Activated CD4-positive, CD25-positive, alpha-beta regulatory T cell treated with anti-CD3 and anti-CD28 coated beads, Interleukin-2, amount 50 U/mL, for 16 hours (primary cell): ENCODE data around the gene ZIC4.

Source experiments
- DNase-seq: peaks from one replicate; pipeline ENCODE4 v3.0.0-alpha.2; 2020; ENCODE audit warnings: low read depth, low spot score

Gene ZIC4

GRCh38 chr3:147405231-147406027 is 914 bp downstream of the ZIC4 start:
- no peak for DNase-seq

GRCh38 chr3:147404800-147405230 is 1.5 kb downstream of the ZIC4 start:
- no peak for DNase-seq

- no peak for DNase-seq
Observed at GRCh38 chr3:147404000-147404799, 2.1 kb downstream of the ZIC4 start.

GRCh38 chr3:147403511-147403910 is 2.8 kb downstream of the ZIC4 start:
- no peak for DNase-seq

- DNase-seq = no peak
Observed at GRCh38 chr3:147402159-147402558, 4.2 kb downstream of the ZIC4 start.

- no peak for DNase-seq
Observed at GRCh38 chr3:147401421-147401820, 4.9 kb downstream of the ZIC4 start.

GRCh38 chr3:147400999-147401398 is 5.3 kb downstream of the ZIC4 start:
- DNase-seq = no peak

- no peak for DNase-seq
Observed at GRCh38 chr3:147400111-147400510, 6.2 kb downstream of the ZIC4 start.

- no peak for DNase-seq
Observed at GRCh38 chr3:147398813-147399534, 7.4 kb downstream of the ZIC4 start.

- DNase-seq = no peak
Observed at GRCh38 chr3:147397875-147398812, 8.2 kb downstream of the ZIC4 start.

- DNase-seq = no peak
Observed at GRCh38 chr3:147397155-147397874, 9.0 kb downstream of the ZIC4 start.

- no peak for DNase-seq
Observed at GRCh38 chr3:147396712-147397046, 9.7 kb downstream of the ZIC4 start.

GRCh38 chr3:147395899-147396711 is 10.2 kb downstream of the ZIC4 start:
- DNase-seq = no peak

GRCh38 chr3:147394884-147395225 is 11.5 kb downstream of the ZIC4 start:
- DNase-seq = no peak

GRCh38 chr3:147393943-147394883 is 12.1 kb downstream of the ZIC4 start:
- no peak for DNase-seq

- DNase-seq = no peak
Observed at GRCh38 chr3:147393261-147393942, 12.9 kb downstream of the ZIC4 start.

- DNase-seq = no peak
Observed at GRCh38 chr3:147392625-147392946, 13.8 kb downstream of the ZIC4 start.
